GM12878 (cell line): Measurements from ENCODE around the gene SSBP4. TPM values are rescaled to one million over a fixed set of nuclear protein-coding genes. Genes with fewer than 3 reads are reported as not detected.

ENCODE experiments used
- ASH2L ChIP-seq: fragments of 300-600, 200-600 bp; sonication (generic); IDR thresholded peaks from 2 replicates; pipeline ENCODE4 v1.6.1; 2017; ENCODE audit warnings: low read depth, mild to moderate bottlenecking, borderline replicate concordance
- BCL11A ChIP-seq: IDR thresholded peaks from 2 replicates; pipeline ENCODE4 v1.6.1; 2011; ENCODE audit warnings: low read depth, low read length
- EGR1 ChIP-seq, 2 experiments: IDR thresholded peaks; 1 replicate in 1 of 2; 2 replicates in 1 of 2; pipeline ENCODE4 v1.6.1; 2011 to 2012; ENCODE audit warnings: low read depth in 2 of 2, low read length in 2 of 2, borderline replicate concordance in 1 of 2, mild to moderate bottlenecking in 1 of 2, moderate library complexity in 1 of 2
- GABPA ChIP-seq: IDR thresholded peaks from 2 replicates; pipeline ENCODE4 v1.6.1; 2014; ENCODE audit warnings: antibody characterized with exemption, low read depth, mild to moderate bottlenecking, inconsistent platforms
- SRF ChIP-seq, 2 experiments: IDR thresholded peaks; 2 replicates each; pipeline ENCODE4 v1.6.1; 2011; ENCODE audit warnings: low read depth in 2 of 2, low read length in 2 of 2, mild to moderate bottlenecking in 1 of 2, moderate library complexity in 1 of 2
- ZNF622 ChIP-seq: fragments of 450-650 bp; IDR thresholded peaks from 2 replicates; pipeline ENCODE4 v1.6.1; 2017; ENCODE audit warnings: mild to moderate bottlenecking, inconsistent platforms
- polyA plus RNA-seq, 11 experiments: library from polyadenylated mRNA; depleted of rRNA in 4 of 11; unstranded in 6 of 11; stranded (reverse) in 5 of 11; fragments of >200 nt; fragmentation: Nextera tagmentation in 4 of 11; fragmentation: Illumina TruSeq in 1 of 11; extraction: Ambion mirVana in 4 of 11; extraction: Trizol in 1 of 11; gene quantifications; 1 replicate in 1 of 11; 2 replicates in 10 of 11; pipeline versions ENCODE4 v1.2.1 to v1.2.3, GENCODE V29; 2011 to 2016; ENCODE audit warnings: inconsistent platforms in 2 of 11, missing spikeins in 2 of 11, low read depth in 1 of 11
- total RNA-seq, 4 experiments: library from RNA; depleted of rRNA in 3 of 4; stranded (reverse); fragments of >200 nt in 3 of 4; fragmentation: Illumina TruSeq in 1 of 4; extraction: Trizol in 1 of 4; gene quantifications; 2 replicates each; pipeline versions ENCODE4 v1.2.1 to v1.2.3, GENCODE V29; 2013 to 2021
- TF ChIP-seq, protein P1 (sequence below): fragments of 450-650 bp; IDR thresholded peaks from 2 replicates; pipeline ENCODE4 v1.6.1; 2017; ENCODE audit warnings: mild to moderate bottlenecking, moderate library complexity

SSBP4 gene
- total and polyA plus RNA-seq, 10 of the 15 experiments (the other 5 are each of a cell fraction or from before 2014, with no cell fraction given), result 0.37 to 150 (median 38.9) TPM

DNA sequence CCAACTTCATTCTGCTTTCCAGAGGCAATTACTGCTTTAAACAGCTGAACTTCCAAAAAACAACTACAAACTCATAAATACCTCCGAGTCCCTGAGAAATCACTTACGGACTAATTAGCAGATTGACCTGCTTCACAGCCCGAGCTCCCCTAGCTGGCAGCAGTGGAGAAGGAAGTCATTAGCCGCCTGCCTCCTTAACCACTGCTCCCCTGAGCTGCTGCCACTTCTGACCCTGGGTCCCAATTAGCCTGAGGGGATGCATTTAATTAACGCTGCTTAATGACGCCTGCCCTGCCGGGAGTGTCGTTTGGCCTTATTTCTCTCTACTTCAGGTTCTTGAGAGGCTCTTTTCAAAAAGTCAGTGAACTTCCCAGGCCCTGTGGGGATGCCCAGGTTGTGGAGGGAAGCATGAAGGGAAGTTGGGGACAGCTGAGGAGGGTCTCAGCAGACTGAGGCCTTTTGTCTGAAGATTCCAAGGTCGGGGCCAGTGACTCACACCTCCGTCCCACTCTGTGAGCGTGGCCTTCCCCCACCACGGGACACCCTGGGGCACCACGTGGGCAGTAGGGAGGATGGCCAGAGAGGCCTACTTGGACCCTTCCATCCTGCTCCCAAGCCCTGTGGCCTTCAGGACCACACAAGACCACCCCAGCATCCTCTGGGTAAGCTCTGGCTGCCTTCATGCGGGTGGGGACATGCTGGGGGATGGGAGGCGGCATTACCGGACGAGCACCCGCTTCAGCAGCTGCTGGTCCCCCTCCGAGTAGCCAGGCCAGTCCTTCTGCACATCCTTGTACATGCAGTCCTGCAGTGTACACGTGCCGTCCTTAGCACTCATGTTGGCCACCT, 38.5 kb downstream of the SSBP4 start (continued):
- TF ChIP-seq, protein P1, sequence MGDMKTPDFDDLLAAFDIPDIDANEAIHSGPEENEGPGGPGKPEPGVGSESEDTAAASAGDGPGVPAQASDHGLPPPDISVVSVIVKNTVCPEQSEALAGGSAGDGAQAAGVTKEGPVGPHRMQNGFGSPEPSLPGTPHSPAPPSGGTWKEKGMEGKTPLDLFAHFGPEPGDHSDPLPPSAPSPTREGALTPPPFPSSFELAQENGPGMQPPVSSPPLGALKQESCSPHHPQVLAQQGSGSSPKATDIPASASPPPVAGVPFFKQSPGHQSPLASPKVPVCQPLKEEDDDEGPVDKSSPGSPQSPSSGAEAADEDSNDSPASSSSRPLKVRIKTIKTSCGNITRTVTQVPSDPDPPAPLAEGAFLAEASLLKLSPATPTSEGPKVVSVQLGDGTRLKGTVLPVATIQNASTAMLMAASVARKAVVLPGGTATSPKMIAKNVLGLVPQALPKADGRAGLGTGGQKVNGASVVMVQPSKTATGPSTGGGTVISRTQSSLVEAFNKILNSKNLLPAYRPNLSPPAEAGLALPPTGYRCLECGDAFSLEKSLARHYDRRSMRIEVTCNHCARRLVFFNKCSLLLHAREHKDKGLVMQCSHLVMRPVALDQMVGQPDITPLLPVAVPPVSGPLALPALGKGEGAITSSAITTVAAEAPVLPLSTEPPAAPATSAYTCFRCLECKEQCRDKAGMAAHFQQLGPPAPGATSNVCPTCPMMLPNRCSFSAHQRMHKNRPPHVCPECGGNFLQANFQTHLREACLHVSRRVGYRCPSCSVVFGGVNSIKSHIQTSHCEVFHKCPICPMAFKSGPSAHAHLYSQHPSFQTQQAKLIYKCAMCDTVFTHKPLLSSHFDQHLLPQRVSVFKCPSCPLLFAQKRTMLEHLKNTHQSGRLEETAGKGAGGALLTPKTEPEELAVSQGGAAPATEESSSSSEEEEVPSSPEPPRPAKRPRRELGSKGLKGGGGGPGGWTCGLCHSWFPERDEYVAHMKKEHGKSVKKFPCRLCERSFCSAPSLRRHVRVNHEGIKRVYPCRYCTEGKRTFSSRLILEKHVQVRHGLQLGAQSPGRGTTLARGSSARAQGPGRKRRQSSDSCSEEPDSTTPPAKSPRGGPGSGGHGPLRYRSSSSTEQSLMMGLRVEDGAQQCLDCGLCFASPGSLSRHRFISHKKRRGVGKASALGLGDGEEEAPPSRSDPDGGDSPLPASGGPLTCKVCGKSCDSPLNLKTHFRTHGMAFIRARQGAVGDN, result no peak
- TF ChIP-seq SRF (IDR thresholded peaks at IDR 0.05; ENCODE audit: low read depth in 2 of 2, low read length in 2 of 2), result no peak
- TF ChIP-seq ASH2L, result no peak
- no peak for TF ChIP-seq BCL11A
- TF ChIP-seq GABPA, result no peak
- TF ChIP-seq EGR1 (IDR thresholded peaks at IDR 0.05; ENCODE audit: borderline replicate concordance in 1 of 2, low read depth in 2 of 2, low read length in 2 of 2), result no peak
- no peak for TF ChIP-seq ZNF622
